Measurements from ENCODE around the gene TEX36.
"Not testable (repeated sequence)": the region's sequence is repeated elsewhere in the genome, so short reads cannot be mapped to it uniquely, and the experiment has no call there.

The TEX36 gene

GRCh38 chr10:125683063-125683462 lies at the start of gene TEX36:
TSS of gene TEX36 (minus strand) at chr10:125683163. CDS start at chr10:125682989, 174 bp downstream.
- H3K4me3 Mint-ChIP-seq, result no peak within 1 kb of the TSS
- H3K27me3 Mint-ChIP-seq (ENCODE audit: low read depth), result no peaks in the 10 kb centered on the region
- no peak within 1 kb of the TSS for H3K27ac Mint-ChIP-seq
- H3K4me1 Mint-ChIP-seq (ENCODE audit: low read depth), result no peaks in the 10 kb centered on the region
- H3K9me3 Mint-ChIP-seq, result peaks cover 8% of the 10 kb centered on the region
- no peaks in the 10 kb centered on the region for H3K36me3 Mint-ChIP-seq (ENCODE audit: low read depth)

- Mint-ChIP-seq H3K27ac (no peak overlapping the region), H3K4me3 (no peak overlapping the region), H3K27me3 (ENCODE audit: low read depth) (no peaks in the 10 kb centered on the region), H3K4me1 (ENCODE audit: low read depth) (peaks cover 4% of the 10 kb centered on the region), H3K36me3 (ENCODE audit: low read depth) (peaks cover 61% of the 10 kb centered on the region), H3K9me3 (no peaks in the 10 kb centered on the region)
These were observed 44.5 kb upstream of the TEX36 start for GRCh38 chr10:125727436-125727835.

- H3K27me3 Mint-ChIP-seq (ENCODE audit: low read depth), result no peaks in the 10 kb centered on the region
- H3K36me3 Mint-ChIP-seq (ENCODE audit: low read depth), result peaks cover 59% of the 10 kb centered on the region
- H3K4me3 Mint-ChIP-seq, result no peak overlapping the region
- H3K9me3 Mint-ChIP-seq, result no peaks in the 10 kb centered on the region
- peaks cover 8% of the 10 kb centered on the region for H3K4me1 Mint-ChIP-seq (ENCODE audit: low read depth)
- no peak overlapping the region for H3K27ac Mint-ChIP-seq
These were observed 44.0 kb upstream of the TEX36 start for GRCh38 chr10:125726914-125727313.

GRCh38 chr10:125722811-125723210 lies 39.8 kb upstream of the TEX36 start:
- H3K36me3 Mint-ChIP-seq (ENCODE audit: low read depth), result peaks cover 51% of the 10 kb centered on the region
- peak overlapping the region; percentile 17 for H3K27ac Mint-ChIP-seq
- no peaks in the 10 kb centered on the region for H3K27me3 Mint-ChIP-seq (ENCODE audit: low read depth)
- H3K4me1 Mint-ChIP-seq (ENCODE audit: low read depth), result peaks cover 22% of the 10 kb centered on the region
- H3K9me3 Mint-ChIP-seq, result no peaks in the 10 kb centered on the region
- H3K4me3 Mint-ChIP-seq, result no peak overlapping the region

GRCh38 chr10:125721035-125721434 lies 38.1 kb upstream of the TEX36 start:
- peaks cover 3% of the 10 kb centered on the region for H3K9me3 Mint-ChIP-seq
- H3K4me1 Mint-ChIP-seq (ENCODE audit: low read depth), result peaks cover 22% of the 10 kb centered on the region
- peak overlapping the region; percentile 60 for H3K4me3 Mint-ChIP-seq
- H3K27ac Mint-ChIP-seq, result no peak overlapping the region
- H3K36me3 Mint-ChIP-seq (ENCODE audit: low read depth), result peaks cover 43% of the 10 kb centered on the region
- H3K27me3 Mint-ChIP-seq (ENCODE audit: low read depth), result no peaks in the 10 kb centered on the region

GRCh38 chr10:125720002-125720382 lies 37.0 kb upstream of the TEX36 start:
- Mint-ChIP-seq H3K4me3 (peak overlapping the region; percentile 99), H3K4me1 (ENCODE audit: low read depth) (peaks cover 22% of the 10 kb centered on the region), H3K9me3 (peaks cover 3% of the 10 kb centered on the region), H3K27me3 (ENCODE audit: low read depth) (no peaks in the 10 kb centered on the region), H3K27ac (peak overlapping the region; percentile 99), H3K36me3 (ENCODE audit: low read depth) (peaks cover 35% of the 10 kb centered on the region)

- Mint-ChIP-seq H3K27ac (peak within 1 kb of the TSS; percentile 99), H3K9me3 (peaks cover 3% of the 10 kb centered on the region), H3K4me3 (peak within 1 kb of the TSS; percentile 99), H3K4me1 (ENCODE audit: low read depth) (peaks cover 22% of the 10 kb centered on the region), H3K36me3 (ENCODE audit: low read depth) (peaks cover 29% of the 10 kb centered on the region), H3K27me3 (ENCODE audit: low read depth) (no peaks in the 10 kb centered on the region)
These were observed 36.4 kb upstream of the TEX36 start, which contains the start of gene EDRF1 for GRCh38 chr10:125719173-125720001. TSS of gene EDRF1 (plus strand) at chr10:125719709. CDS start at chr10:125719808, 99 bp downstream.

GRCh38 chr10:125714728-125715127 lies 31.8 kb upstream of the TEX36 start:
- H3K4me3 Mint-ChIP-seq; H3K36me3 Mint-ChIP-seq (ENCODE audit: low read depth); H3K27ac Mint-ChIP-seq; H3K4me1 Mint-ChIP-seq (ENCODE audit: low read depth); H3K9me3 Mint-ChIP-seq: not testable (repeated sequence)
- peaks cover 11% of the 10 kb centered on the region for H3K27me3 Mint-ChIP-seq (ENCODE audit: low read depth)

GRCh38 chr10:125711110-125711750 lies 28.3 kb upstream of the TEX36 start:
- no peak overlapping the region for H3K27ac Mint-ChIP-seq
- H3K4me1 Mint-ChIP-seq (ENCODE audit: low read depth), result no peaks in the 10 kb centered on the region
- no peak overlapping the region for H3K4me3 Mint-ChIP-seq
- no peaks in the 10 kb centered on the region for H3K9me3 Mint-ChIP-seq
- H3K27me3 Mint-ChIP-seq (ENCODE audit: low read depth), result peaks cover 15% of the 10 kb centered on the region
- no peaks in the 10 kb centered on the region for H3K36me3 Mint-ChIP-seq (ENCODE audit: low read depth)

GRCh38 chr10:125709553-125710474 lies 26.9 kb upstream of the TEX36 start:
- H3K4me1 Mint-ChIP-seq (ENCODE audit: low read depth), result no peaks in the 10 kb centered on the region
- no peak overlapping the region for H3K4me3 Mint-ChIP-seq

GRCh38 chr10:125708971-125709503 lies 26.1 kb upstream of the TEX36 start:
- Mint-ChIP-seq H3K36me3 (ENCODE audit: low read depth) (no peaks in the 10 kb centered on the region), H3K4me3 (no peak overlapping the region), H3K9me3 (no peaks in the 10 kb centered on the region), H3K27ac (no peak overlapping the region), H3K27me3 (ENCODE audit: low read depth) (peaks cover 15% of the 10 kb centered on the region), H3K4me1 (ENCODE audit: low read depth) (no peaks in the 10 kb centered on the region)

More at GRCh38 chr10:125709553-125710474, 26.9 kb upstream of the TEX36 start:
- no peaks in the 10 kb centered on the region for H3K9me3 Mint-ChIP-seq
- H3K27ac Mint-ChIP-seq, result no peak overlapping the region
- H3K36me3 Mint-ChIP-seq (ENCODE audit: low read depth), result no peaks in the 10 kb centered on the region
- H3K27me3 Mint-ChIP-seq (ENCODE audit: low read depth), result peaks cover 15% of the 10 kb centered on the region

GRCh38 chr10:125707541-125708468 lies 24.8 kb upstream of the TEX36 start:
- Mint-ChIP-seq H3K4me1 (ENCODE audit: low read depth) (no peaks in the 10 kb centered on the region), H3K36me3 (ENCODE audit: low read depth) (no peaks in the 10 kb centered on the region), H3K27ac (no peak overlapping the region), H3K4me3 (no peak overlapping the region), H3K27me3 (ENCODE audit: low read depth) (peaks cover 10% of the 10 kb centered on the region), H3K9me3 (no peaks in the 10 kb centered on the region)

GRCh38 chr10:125700355-125700911 lies 17.5 kb upstream of the TEX36 start:
- Mint-ChIP-seq H3K27me3 (ENCODE audit: low read depth) (peaks cover 2% of the 10 kb centered on the region), H3K27ac (no peak overlapping the region), H3K4me3 (no peak overlapping the region), H3K4me1 (ENCODE audit: low read depth) (peaks cover 2% of the 10 kb centered on the region), H3K36me3 (ENCODE audit: low read depth) (no peaks in the 10 kb centered on the region), H3K9me3 (no peaks in the 10 kb centered on the region)
